K562 (cell line): ENCODE results near the gene DTNBP1. TPM values are rescaled to one million over a fixed set of nuclear protein-coding genes. Genes with fewer than 3 reads are reported as not detected.

Experiments
- BRD4 ChIP-seq: fragments of 200-600 bp; sonication (generic); IDR thresholded peaks from 2 replicates; pipeline ENCODE4 v1.6.1; 2017; ENCODE audit warnings: inconsistent platforms
- CBX1 ChIP-seq: sonication (generic); IDR thresholded peaks from 2 replicates; pipeline ENCODE4 v1.6.1; 2016; ENCODE audit warnings: antibody characterized with exemption, low read depth, mild to moderate bottlenecking
- CXXC5 ChIP-seq: fragments of 250-450 bp; sonication (Bioruptor Pico); IDR thresholded peaks from 2 replicates; pipeline ENCODE4 v1.8.0; 2022; ENCODE audit warnings: inconsistent platforms, mild to moderate bottlenecking, moderate library complexity
- DNMT1 ChIP-seq: fragments of 450-650 bp; IDR thresholded peaks from 2 replicates; pipeline ENCODE4 v1.6.1; 2016; ENCODE audit warnings: antibody characterized with exemption, mild to moderate bottlenecking
- EHMT2 ChIP-seq: fragments of 450-650 bp; IDR thresholded peaks from 2 replicates; pipeline ENCODE4 v1.6.1; 2018; ENCODE audit warnings: antibody characterized with exemption
- ERF ChIP-seq: fragments of 450-650 bp; formaldehyde crosslinking; IDR thresholded peaks from 2 replicates; pipeline ENCODE4 v1.4.0; 2020; ENCODE audit warnings: mild to moderate bottlenecking, mixed read lengths
- ESRRB ChIP-seq: fragments of 250-450 bp; sonication (Bioruptor Pico); IDR thresholded peaks from 2 replicates; pipeline ENCODE4 v1.5.0; 2020; ENCODE audit warnings: mild to moderate bottlenecking, moderate library complexity, borderline replicate concordance
- GATAD2A ChIP-seq: fragments of 450-650 bp; IDR thresholded peaks from 2 replicates; pipeline ENCODE4 v1.6.1; 2017
- KAT8 ChIP-seq: fragments of 450-650 bp; IDR thresholded peaks from 2 replicates; pipeline ENCODE4 v1.6.1; 2016; ENCODE audit warnings: low read depth, mild to moderate bottlenecking
- KDM4B ChIP-seq, 2 experiments: fragments of 450-650 bp in 1 of 2; sonication (generic) in 1 of 2; IDR thresholded peaks; 2 replicates each; pipeline ENCODE4 v1.6.1; 2016 to 2017; ENCODE audit warnings: borderline replicate concordance in 2 of 2, antibody characterized with exemption in 1 of 2, low read depth in 1 of 2, mild to moderate bottlenecking in 1 of 2
- LCOR ChIP-seq: sonication (generic); formaldehyde crosslinking; IDR thresholded peaks from 2 replicates; pipeline ENCODE4 v1.8.0; 2022; ENCODE audit warnings: mild to moderate bottlenecking, missing genetic modification reagents
- NFXL1 ChIP-seq: fragments of 450-650 bp; formaldehyde crosslinking; IDR thresholded peaks from 2 replicates; pipeline ENCODE4 v1.4.0; 2021; ENCODE audit warnings: mild to moderate bottlenecking
- PYGO2 ChIP-seq: fragments of 450-650 bp; IDR thresholded peaks from 2 replicates; pipeline ENCODE4 v1.6.1; 2016; ENCODE audit warnings: mild to moderate bottlenecking, missing genetic modification characterization, moderate library complexity, missing compliant biosample characterization
- RAD21 ChIP-seq, 2 experiments: fragments of 250-450 bp in 1 of 2; fragments of 450-650 bp in 1 of 2; sonication (Bioruptor Pico) in 1 of 2; formaldehyde crosslinking in 1 of 2; IDR thresholded peaks in 1 of 2; conservative IDR thresholded peaks in 1 of 2; 2 replicates each; pipeline versions ENCODE4 v1.4.0 to v1.8.0; 2020 to 2022; ENCODE audit warnings: mild to moderate bottlenecking in 2 of 2, moderate library complexity in 1 of 2
- RBM22 ChIP-seq: fragments of 200-400 bp; formaldehyde crosslinking; IDR thresholded peaks from 2 replicates; pipeline ENCODE4 v1.6.1; 2018; ENCODE audit warnings: low read length, low read depth; ENCODE audit not compliant: poor library complexity, severe bottlenecking
- SNIP1 ChIP-seq: fragments of 450-650 bp; IDR thresholded peaks from 2 replicates; pipeline ENCODE4 v1.7.1; 2017; ENCODE audit warnings: low read depth, mild to moderate bottlenecking
- SP2 ChIP-seq: IDR thresholded peaks from 2 replicates; pipeline ENCODE4 v1.6.1; 2011; ENCODE audit warnings: mild to moderate bottlenecking, low read depth, low read length, moderate library complexity; ENCODE audit not compliant: poor library complexity, severe bottlenecking; ENCODE audit errors: extremely low read depth
- SREBF2 ChIP-seq: sonication (generic); formaldehyde crosslinking; IDR thresholded peaks from 2 replicates; pipeline ENCODE4 v1.4.0; 2020; ENCODE audit warnings: mild to moderate bottlenecking, missing genetic modification reagents
- SRSF1 ChIP-seq: fragments of 200-400 bp; formaldehyde crosslinking; IDR thresholded peaks from 2 replicates; pipeline ENCODE4 v1.6.1; 2017; ENCODE audit warnings: mild to moderate bottlenecking, low read depth, low read length, moderate library complexity
- ZC3H11A ChIP-seq: IDR thresholded peaks from 2 replicates; pipeline ENCODE4 v1.6.1; 2012; ENCODE audit warnings: low read depth, low read length, improper control_type of control experiment
- ZNF311 ChIP-seq: fragments of 250-450 bp; sonication (Bioruptor Pico); IDR thresholded peaks from 2 replicates; pipeline ENCODE4 v1.4.0; 2020; ENCODE audit warnings: mild to moderate bottlenecking, moderate library complexity
- ZNF764 ChIP-seq: fragments of 250-450 bp; sonication (Bioruptor Pico); IDR thresholded peaks from 2 replicates; pipeline ENCODE4 v1.4.0; 2020; ENCODE audit warnings: low read depth, mild to moderate bottlenecking, moderate library complexity
- ZZZ3 ChIP-seq: fragments of 450-650 bp; IDR thresholded peaks from 2 replicates; pipeline ENCODE4 v1.6.1; 2016; ENCODE audit warnings: antibody characterized with exemption, mild to moderate bottlenecking, moderate library complexity
- polyA plus RNA-seq, 8 experiments: library from polyadenylated mRNA; depleted of rRNA in 4 of 8; stranded (reverse) in 5 of 8; unstranded in 3 of 8; fragments of >200 nt; fragmentation: Nextera tagmentation in 2 of 8; fragmentation: Illumina TruSeq in 1 of 8; extraction: Ambion mirVana in 2 of 8; extraction: Trizol in 1 of 8; gene quantifications; 2 replicates each; pipeline versions ENCODE4 v1.2.1 to v1.2.3, GENCODE V29; 2011 to 2014; ENCODE audit warnings: inconsistent platforms in 1 of 8, missing spikeins in 1 of 8
- total RNA-seq, 7 experiments: library from RNA; depleted of rRNA in 6 of 7; stranded (reverse); fragments of >200 nt in 6 of 7; fragmentation: Illumina TruSeq in 2 of 7; extraction: Trizol in 2 of 7; gene quantifications; 2 replicates each; pipeline versions ENCODE4 v1.2.1 to v1.2.3, GENCODE V29; 2011 to 2021; ENCODE audit warnings: low replicate concordance in 1 of 7
- TF ChIP-seq, protein P1 (sequence below): fragments of 450-650 bp; conservative IDR thresholded peaks from 2 replicates; pipeline ENCODE4 v1.6.1; 2016; ENCODE audit warnings: missing genetic modification characterization, low read depth, mild to moderate bottlenecking, missing compliant biosample characterization, moderate library complexity
- TF ChIP-seq, protein P2 (sequence below): fragments of 200-800 bp; sonication (Bioruptor generic); IDR thresholded peaks from 2 replicates; pipeline ENCODE4 v1.6.1; 2017; ENCODE audit warnings: missing genetic modification characterization, missing compliant biosample characterization

Gene DTNBP1
- total and polyA plus RNA-seq, 9 of the 15 experiments (the other 6 are each of a cell fraction or from before 2014, with no cell fraction given), result 16.7 to 54.5 (median 21.4) TPM

DNA sequence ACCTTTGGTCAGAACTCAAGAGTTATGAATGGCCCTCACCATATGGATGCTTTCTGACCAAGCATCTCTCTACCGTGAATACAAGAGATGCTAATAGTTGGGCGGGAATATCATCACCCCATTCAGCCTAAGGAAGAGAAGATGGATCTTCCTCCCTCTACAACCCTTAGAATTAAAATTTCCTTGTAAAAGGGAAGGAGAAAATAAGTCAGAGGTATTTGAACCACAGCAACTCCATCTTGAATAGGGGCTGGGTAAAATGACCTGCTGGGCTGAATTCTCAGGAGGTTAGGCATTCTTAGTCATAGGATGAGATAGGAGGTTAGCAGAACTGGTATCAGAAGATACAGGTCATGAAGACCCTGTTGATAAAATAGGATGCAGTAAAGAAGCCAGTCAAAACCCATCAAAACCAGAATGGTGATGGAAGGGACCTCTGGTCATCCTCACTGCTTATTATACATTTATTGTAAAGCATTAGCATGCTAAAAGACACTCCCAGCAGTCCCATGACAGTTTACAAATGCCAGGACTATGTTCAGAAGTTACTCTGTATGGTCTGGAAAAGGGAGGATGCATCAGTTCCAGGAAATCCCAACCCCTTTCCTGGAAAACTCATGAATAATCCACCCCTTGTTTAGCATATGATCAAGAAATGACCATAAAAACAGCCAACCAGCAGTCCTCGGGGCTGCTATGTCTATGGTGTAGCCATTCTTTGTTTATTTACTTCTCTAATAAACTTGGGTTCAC is 101.2 kb downstream of the DTNBP1 start (continued):
- TF ChIP-seq SREBF2 (CRISPR knock-in tag) (no peak), PYGO2 (tag) (peak; percentile 76), SRSF1 (no peak), RBM22 (no peak), ERF (CRISPR knock-in tag) (peak; percentile 44; the same call in 1 of the 2 replicates), DNMT1 (no peak), CBX1 (no peak), BRD4 (no peak), NFXL1 (CRISPR knock-in tag) (peak; percentile 70; the same call in 1 of the 2 replicates), SNIP1 (no peak), ZNF311 (peak; percentile 96), LCOR (CRISPR knock-in tag) (no peak), ZC3H11A (no peak), ESRRB (CRISPR knock-in tag) (no peak), CXXC5 (CRISPR knock-in tag) (peak; percentile 50; the same call in 1 of the 2 replicates), RAD21 (CRISPR knock-in tag; conservative IDR thresholded peaks at IDR 0.05 in 1 of 2, IDR thresholded peaks at IDR 0.05 in 1 of 2) (no peak), KAT8 (no peak), ZZZ3 (no peak), GATAD2A (no peak), ZNF764 (CRISPR knock-in tag) (no peak), KDM4B (IDR thresholded peaks at IDR 0.05; ENCODE audit: borderline replicate concordance in 2 of 2, low read depth in 1 of 2) (no peak), EHMT2 (no peak), SP2 (no peak)
- TF ChIP-seq, protein P1, sequence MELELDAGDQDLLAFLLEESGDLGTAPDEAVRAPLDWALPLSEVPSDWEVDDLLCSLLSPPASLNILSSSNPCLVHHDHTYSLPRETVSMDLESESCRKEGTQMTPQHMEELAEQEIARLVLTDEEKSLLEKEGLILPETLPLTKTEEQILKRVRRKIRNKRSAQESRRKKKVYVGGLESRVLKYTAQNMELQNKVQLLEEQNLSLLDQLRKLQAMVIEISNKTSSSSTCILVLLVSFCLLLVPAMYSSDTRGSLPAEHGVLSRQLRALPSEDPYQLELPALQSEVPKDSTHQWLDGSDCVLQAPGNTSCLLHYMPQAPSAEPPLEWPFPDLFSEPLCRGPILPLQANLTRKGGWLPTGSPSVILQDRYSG (tag), result peak; percentile 91; the same call in 1 of the 2 replicates
- TF ChIP-seq, protein P2, sequence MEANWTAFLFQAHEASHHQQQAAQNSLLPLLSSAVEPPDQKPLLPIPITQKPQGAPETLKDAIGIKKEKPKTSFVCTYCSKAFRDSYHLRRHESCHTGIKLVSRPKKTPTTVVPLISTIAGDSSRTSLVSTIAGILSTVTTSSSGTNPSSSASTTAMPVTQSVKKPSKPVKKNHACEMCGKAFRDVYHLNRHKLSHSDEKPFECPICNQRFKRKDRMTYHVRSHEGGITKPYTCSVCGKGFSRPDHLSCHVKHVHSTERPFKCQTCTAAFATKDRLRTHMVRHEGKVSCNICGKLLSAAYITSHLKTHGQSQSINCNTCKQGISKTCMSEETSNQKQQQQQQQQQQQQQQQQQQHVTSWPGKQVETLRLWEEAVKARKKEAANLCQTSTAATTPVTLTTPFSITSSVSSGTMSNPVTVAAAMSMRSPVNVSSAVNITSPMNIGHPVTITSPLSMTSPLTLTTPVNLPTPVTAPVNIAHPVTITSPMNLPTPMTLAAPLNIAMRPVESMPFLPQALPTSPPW (CRISPR knock-in tag), result 0 out of 2 replicates have a peak, but pooled peaks have one; percentile 11
